ENCODE results near the gene BICRAL.

Gene BICRAL

DNA sequence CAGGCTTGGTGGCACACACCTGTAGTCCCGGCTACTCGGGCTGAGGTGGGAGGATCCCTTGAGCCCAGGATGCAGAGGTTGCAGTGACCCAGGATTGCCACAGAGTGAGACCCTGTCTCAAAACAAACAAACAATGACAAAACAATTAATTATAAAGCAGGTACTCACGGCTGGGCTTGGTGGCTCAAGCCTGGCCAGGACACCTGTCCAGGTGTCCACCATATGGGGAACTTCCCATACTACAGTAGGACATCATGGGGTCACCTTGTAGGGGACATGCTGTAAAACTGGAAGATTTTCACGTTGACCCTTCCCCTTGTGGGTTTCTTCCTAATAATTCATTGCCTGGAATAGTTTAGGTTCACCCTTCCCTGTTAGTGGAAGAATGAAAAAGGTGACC is 66.8 kb downstream of the BICRAL start:
- Histone ChIP-seq H3K9me2 (replicated peaks; ENCODE audit: insufficient read depth, low read length) (no peaks in the 10 kb centered on the region), H3K4me3 (ENCODE audit: insufficient read depth, low read length, poor library complexity, severe bottlenecking) (no peak overlapping the region), H3K9ac (ENCODE audit: low read length) (no peak overlapping the region), H3K79me2 (ENCODE audit: insufficient read depth, low read length) (no peaks in the 10 kb centered on the region), H3K36me3 (ENCODE audit: low read length) (peaks cover 3% of the 10 kb centered on the region; the same call in 1 of the 2 replicates), H3K27me3 (ENCODE audit: low read length) (no peaks in the 10 kb centered on the region), H3K27ac (ENCODE audit: low read depth, low read length) (no peak overlapping the region), H3K9me3 (ENCODE audit: insufficient read depth, low read length) (no peaks in the 10 kb centered on the region), H3F3A (ENCODE audit: insufficient read depth) (no peaks in the 10 kb centered on the region), H2AFZ (ENCODE audit: low read depth, low read length, severe bottlenecking) (no peak overlapping the region), H4K20me1 (ENCODE audit: low read depth, low read length) (no peaks in the 10 kb centered on the region), H3K4me2 (ENCODE audit: low read depth, low read length, poor library complexity, severe bottlenecking) (no peak overlapping the region)
- TF ChIP-seq, protein P1, sequence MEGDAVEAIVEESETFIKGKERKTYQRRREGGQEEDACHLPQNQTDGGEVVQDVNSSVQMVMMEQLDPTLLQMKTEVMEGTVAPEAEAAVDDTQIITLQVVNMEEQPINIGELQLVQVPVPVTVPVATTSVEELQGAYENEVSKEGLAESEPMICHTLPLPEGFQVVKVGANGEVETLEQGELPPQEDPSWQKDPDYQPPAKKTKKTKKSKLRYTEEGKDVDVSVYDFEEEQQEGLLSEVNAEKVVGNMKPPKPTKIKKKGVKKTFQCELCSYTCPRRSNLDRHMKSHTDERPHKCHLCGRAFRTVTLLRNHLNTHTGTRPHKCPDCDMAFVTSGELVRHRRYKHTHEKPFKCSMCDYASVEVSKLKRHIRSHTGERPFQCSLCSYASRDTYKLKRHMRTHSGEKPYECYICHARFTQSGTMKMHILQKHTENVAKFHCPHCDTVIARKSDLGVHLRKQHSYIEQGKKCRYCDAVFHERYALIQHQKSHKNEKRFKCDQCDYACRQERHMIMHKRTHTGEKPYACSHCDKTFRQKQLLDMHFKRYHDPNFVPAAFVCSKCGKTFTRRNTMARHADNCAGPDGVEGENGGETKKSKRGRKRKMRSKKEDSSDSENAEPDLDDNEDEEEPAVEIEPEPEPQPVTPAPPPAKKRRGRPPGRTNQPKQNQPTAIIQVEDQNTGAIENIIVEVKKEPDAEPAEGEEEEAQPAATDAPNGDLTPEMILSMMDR (IDR thresholded peaks at IDR 0.05; ENCODE audit: insufficient read depth, low read length, poor library complexity, severe bottlenecking), result no peak
- TF ChIP-seq EZH2phosphoT487 (conservative IDR thresholded peaks at IDR 0.05; ENCODE audit: low read length), result no peak

DNA sequence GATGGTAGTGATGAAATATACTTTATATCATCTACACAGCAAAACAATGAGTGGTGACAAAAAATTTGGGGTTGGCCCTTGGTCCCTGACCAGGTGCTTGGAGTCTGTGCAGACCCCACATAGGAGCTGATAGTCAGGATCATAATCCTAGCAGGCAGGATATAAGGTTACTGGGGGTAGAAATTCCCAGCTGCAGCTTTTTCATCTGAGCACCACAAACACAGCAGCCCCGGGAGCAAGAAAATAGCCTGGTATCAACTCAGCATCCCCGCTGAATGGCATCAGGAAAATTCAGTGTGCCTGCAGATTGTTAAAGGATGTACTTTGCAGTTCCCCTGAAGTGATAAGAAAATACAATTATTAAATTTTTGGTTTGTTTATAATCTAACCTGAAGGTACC is 69.7 kb downstream of the BICRAL start:
- peaks cover 9% of the 10 kb centered on the region; the same call in 1 of the 2 replicates for H3K36me3 ChIP-seq (ENCODE audit: low read length)

DNA sequence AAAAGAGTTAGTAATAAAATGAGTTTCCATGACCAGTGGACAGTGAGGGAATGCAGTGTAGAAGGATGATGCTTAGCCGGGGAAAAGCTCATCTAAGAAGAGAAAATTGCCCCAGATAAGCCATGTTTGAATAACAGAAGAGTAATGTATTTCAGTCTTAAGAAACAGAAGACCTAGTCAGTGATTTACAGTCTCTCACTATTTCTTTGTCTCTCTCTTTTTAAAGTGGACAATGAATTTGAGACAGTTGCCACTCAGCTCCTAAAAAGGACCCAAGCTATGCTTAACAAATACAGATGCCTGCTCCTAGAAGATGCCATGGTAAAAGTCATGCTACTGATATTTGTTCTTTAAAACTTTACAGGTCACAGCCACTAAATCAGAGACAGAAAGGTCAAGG is 78.2 kb downstream of the BICRAL start:
- Histone ChIP-seq H3K27ac (ENCODE audit: low read depth, low read length) (no peak overlapping the region), H4K20me1 (ENCODE audit: low read depth, low read length) (no peaks in the 10 kb centered on the region), H3K9me2 (replicated peaks; ENCODE audit: insufficient read depth, low read length) (no peaks in the 10 kb centered on the region), H3K4me2 (ENCODE audit: low read depth, low read length, poor library complexity, severe bottlenecking) (no peak overlapping the region), H3K36me3 (ENCODE audit: low read length) (peaks cover 23% of the 10 kb centered on the region), H3K4me3 (ENCODE audit: insufficient read depth, low read length, poor library complexity, severe bottlenecking) (no peak overlapping the region), H2AFZ (ENCODE audit: low read depth, low read length, severe bottlenecking) (no peak overlapping the region), H3K79me2 (ENCODE audit: insufficient read depth, low read length) (no peaks in the 10 kb centered on the region), H3F3A (ENCODE audit: insufficient read depth) (no peaks in the 10 kb centered on the region), H3K9me3 (ENCODE audit: insufficient read depth, low read length) (no peaks in the 10 kb centered on the region), H3K27me3 (ENCODE audit: low read length) (no peaks in the 10 kb centered on the region), H3K9ac (ENCODE audit: low read length) (no peak overlapping the region)
- TF ChIP-seq, protein P1 (IDR thresholded peaks at IDR 0.05; ENCODE audit: insufficient read depth, low read length, poor library complexity, severe bottlenecking), result no peak
- TF ChIP-seq EZH2phosphoT487 (conservative IDR thresholded peaks at IDR 0.05; ENCODE audit: low read length), result no peak

More for the DNA sequence above, 69.7 kb downstream of the BICRAL start:
- Histone ChIP-seq H3K79me2 (ENCODE audit: insufficient read depth, low read length) (no peaks in the 10 kb centered on the region), H3K4me3 (ENCODE audit: insufficient read depth, low read length, poor library complexity, severe bottlenecking) (no peak overlapping the region), H3K27ac (ENCODE audit: low read depth, low read length) (no peak overlapping the region), H3K27me3 (ENCODE audit: low read length) (no peaks in the 10 kb centered on the region), H2AFZ (ENCODE audit: low read depth, low read length, severe bottlenecking) (no peak overlapping the region), H3K9ac (ENCODE audit: low read length) (no peak overlapping the region), H3F3A (ENCODE audit: insufficient read depth) (no peaks in the 10 kb centered on the region), H4K20me1 (ENCODE audit: low read depth, low read length) (no peaks in the 10 kb centered on the region), H3K4me2 (ENCODE audit: low read depth, low read length, poor library complexity, severe bottlenecking) (no peak overlapping the region), H3K9me2 (replicated peaks; ENCODE audit: insufficient read depth, low read length) (no peaks in the 10 kb centered on the region), H3K9me3 (ENCODE audit: insufficient read depth, low read length) (no peaks in the 10 kb centered on the region)
- TF ChIP-seq, protein P1 (IDR thresholded peaks at IDR 0.05; ENCODE audit: insufficient read depth, low read length, poor library complexity, severe bottlenecking), result no peak
- TF ChIP-seq EZH2phosphoT487 (conservative IDR thresholded peaks at IDR 0.05; ENCODE audit: low read length), result no peak
